Measurements from ENCODE around the gene C13orf42. TPM values are rescaled to one million over a fixed set of nuclear protein-coding genes. Genes with fewer than 3 reads are reported as not detected.
"Not testable (repeated sequence)": the region's sequence is repeated elsewhere in the genome, so short reads cannot be mapped to it uniquely, and the experiment has no call there.

The C13orf42 gene
- total and polyA plus RNA-seq, 4 donors, result 0.06 to 0.20 (median 0.12) TPM

DNA sequence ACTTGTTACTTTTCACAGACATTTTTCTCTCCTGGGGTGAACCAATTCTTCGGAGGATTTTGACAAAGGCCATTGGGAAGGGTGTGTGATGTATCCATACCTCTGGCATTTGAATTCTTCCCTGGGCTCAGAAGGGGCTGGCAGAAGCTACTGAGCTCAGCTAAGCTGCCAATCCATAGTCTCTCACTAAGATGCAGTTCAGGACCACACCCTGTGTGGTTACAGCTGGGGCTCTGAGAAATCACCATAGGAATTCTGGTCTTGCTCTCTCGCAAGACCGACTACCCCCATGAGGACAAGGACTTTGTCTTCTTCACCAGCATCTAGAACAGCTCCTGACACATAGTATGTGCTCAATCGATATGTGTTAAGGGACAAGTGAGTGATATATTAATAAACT, 6.0 kb downstream of the C13orf42 start:
- H3K4me1 ChIP-seq (ENCODE audit: control insufficient read depth, insufficient read depth, low read length), result no peaks in the 10 kb centered on the region
- H3K36me3 ChIP-seq (ENCODE audit: control insufficient read depth, insufficient read depth, low read length), result no peaks in the 10 kb centered on the region
- no peak overlapping the region for H3K4me3 ChIP-seq (ENCODE audit: low read depth, low read length)
- no peaks in the 10 kb centered on the region for H3K9me3 ChIP-seq (ENCODE audit: control insufficient read depth, insufficient read depth, low read length)
- WGBS (ENCODE audit: insufficient coverage), result no CpG with 5 or more reads among the region's 4 CpGs
- H3K27ac ChIP-seq (ENCODE audit: low read depth, low read length), result no peak overlapping the region
- H3K27me3 ChIP-seq (ENCODE audit: control insufficient read depth, insufficient read depth, low read length), result no peaks in the 10 kb centered on the region
- no peak for DNase-seq (ENCODE audit: low read depth in 4 of 6, low spot score in 6 of 6)

DNA sequence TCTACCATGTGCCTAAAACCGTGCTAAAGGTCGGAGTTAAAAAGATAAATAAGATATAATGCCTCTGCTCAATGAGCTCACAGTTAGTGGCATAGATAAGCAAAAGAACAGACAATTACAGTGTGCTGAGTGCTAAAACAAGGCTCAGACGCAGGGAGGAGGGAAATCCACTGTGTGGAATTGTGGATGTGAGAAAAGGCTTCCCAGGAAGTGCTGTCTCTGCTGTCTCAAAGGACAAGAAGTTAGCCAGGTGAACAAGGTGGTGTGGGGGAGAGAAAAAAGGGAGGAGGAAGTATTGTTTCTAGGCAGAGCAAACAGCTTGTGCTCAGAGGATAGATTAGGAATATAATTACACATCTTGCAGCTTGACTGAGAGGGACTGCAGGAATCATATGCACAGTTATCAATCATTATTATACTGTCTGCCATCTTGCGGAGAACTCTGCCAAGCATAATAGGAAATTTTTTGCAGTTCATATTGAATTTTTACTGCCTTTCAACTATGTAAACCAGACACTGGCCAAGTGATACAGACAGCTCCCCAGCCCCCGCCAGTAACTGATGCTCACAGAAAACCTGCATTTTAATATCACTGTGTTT, 9.3 kb downstream of the C13orf42 start:
- Histone ChIP-seq H3K36me3 (ENCODE audit: control insufficient read depth, insufficient read depth, low read length) (no peaks in the 10 kb centered on the region), H3K9me3 (ENCODE audit: control insufficient read depth, insufficient read depth, low read length) (no peaks in the 10 kb centered on the region), H3K27ac (ENCODE audit: low read depth, low read length) (no peak overlapping the region), H3K4me3 (ENCODE audit: low read depth, low read length) (no peak overlapping the region), H3K4me1 (ENCODE audit: control insufficient read depth, insufficient read depth, low read length) (no peaks in the 10 kb centered on the region), H3K27me3 (ENCODE audit: control insufficient read depth, insufficient read depth, low read length) (no peaks in the 10 kb centered on the region)
- DNase-seq (ENCODE audit: low read depth in 4 of 6, low spot score in 6 of 6), result peak in 2 of 6 donors; percentile 74 to 75
- 68% methylated on average over 2 of the region's 5 CpGs for WGBS (ENCODE audit: insufficient coverage)

DNA sequence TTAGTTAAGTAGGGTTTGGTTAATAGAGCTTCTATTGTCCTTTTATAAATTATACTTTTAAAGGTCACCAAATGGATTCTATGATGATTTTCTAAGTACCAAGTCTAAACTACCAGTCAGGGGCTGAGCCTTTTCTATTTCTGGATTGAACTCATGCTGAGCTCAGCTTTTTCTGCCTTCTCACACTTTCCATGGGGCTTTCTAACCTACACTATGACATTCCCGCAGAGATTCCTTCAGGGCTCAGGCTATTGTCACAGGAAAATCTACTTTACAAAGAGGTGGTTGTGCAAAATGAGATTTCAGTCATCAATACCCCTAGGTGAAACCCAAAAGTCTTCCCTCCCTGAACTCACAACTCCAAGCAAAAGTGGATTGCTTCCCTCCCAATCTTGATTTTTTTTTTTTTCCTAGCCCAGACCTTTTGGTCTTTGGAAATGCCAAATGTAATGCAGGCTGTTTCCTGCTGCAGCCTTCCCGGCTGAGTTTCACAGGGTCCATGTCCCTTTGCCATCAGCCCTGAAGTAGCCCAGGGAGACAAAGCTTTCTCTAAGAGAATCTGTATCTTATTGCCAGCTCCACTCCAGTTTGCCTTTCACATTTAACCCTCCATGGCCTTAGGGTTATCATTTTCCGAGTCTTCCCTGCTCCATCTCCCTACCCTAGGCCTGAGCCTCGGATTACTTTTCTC, 13.6 kb downstream of the C13orf42 start:
- Histone ChIP-seq H3K4me3 (ENCODE audit: low read depth, low read length) (no peak overlapping the region), H3K27ac (ENCODE audit: low read depth, low read length) (no peak overlapping the region), H3K9me3 (ENCODE audit: control insufficient read depth, insufficient read depth, low read length) (no peaks in the 10 kb centered on the region), H3K4me1 (ENCODE audit: control insufficient read depth, insufficient read depth, low read length) (no peaks in the 10 kb centered on the region), H3K36me3 (ENCODE audit: control insufficient read depth, insufficient read depth, low read length) (no peaks in the 10 kb centered on the region), H3K27me3 (ENCODE audit: control insufficient read depth, insufficient read depth, low read length) (no peaks in the 10 kb centered on the region)
- 59% methylated on average over 2 of the region's 4 CpGs for WGBS (ENCODE audit: insufficient coverage)
- no peak for DNase-seq (ENCODE audit: low read depth in 4 of 6, low spot score in 6 of 6)

DNA sequence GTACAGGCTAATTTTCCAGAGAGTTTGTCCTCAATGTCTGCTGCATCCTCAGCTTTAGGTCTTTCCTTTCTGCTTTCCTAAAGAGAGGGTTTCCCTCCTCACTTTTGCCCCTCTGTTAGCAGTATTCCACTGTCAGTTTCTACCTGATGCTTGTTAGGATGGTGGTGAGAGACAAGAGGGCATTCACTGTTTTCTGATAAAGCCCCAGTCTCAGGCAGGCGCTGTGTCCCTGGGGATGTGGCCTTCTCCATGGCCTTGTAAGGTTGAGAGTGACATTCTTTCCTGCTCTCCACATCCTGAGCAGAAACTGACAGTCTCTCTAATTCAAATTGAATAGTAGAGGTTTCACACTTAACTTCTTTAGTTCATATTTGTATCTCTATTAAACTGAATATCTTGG, 14.9 kb downstream of the C13orf42 start:
- no peak for DNase-seq (ENCODE audit: low read depth in 4 of 6, low spot score in 6 of 6)
- no peaks in the 10 kb centered on the region for H3K27me3 ChIP-seq (ENCODE audit: control insufficient read depth, insufficient read depth, low read length)
- WGBS (ENCODE audit: insufficient coverage), result no CpG with 5 or more reads among the region's 1 CpG
- no peaks in the 10 kb centered on the region for H3K9me3 ChIP-seq (ENCODE audit: control insufficient read depth, insufficient read depth, low read length)
- H3K4me1 ChIP-seq (ENCODE audit: control insufficient read depth, insufficient read depth, low read length), result no peaks in the 10 kb centered on the region
- H3K27ac ChIP-seq (ENCODE audit: low read depth, low read length), result no peak overlapping the region
- H3K36me3 ChIP-seq (ENCODE audit: control insufficient read depth, insufficient read depth, low read length), result no peaks in the 10 kb centered on the region
- no peak overlapping the region for H3K4me3 ChIP-seq (ENCODE audit: low read depth, low read length)

DNA sequence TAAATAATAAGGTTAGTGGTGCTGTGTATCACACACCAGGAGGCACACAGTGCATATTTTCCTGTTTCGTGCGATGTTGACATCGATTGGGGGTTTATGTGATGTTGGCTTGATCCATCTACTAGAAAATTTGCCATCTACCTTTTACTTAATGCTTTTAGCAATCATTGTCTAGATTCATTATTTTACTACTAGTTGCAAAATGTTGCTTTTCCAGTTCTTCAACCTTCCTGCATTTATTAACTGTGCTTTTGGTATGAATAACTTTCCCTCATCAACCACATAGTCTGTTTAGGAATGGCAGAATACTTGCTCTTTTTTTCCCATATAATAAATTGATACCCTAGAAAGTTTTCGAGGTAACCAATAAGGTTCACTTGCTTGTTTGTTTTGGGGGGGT, 17.5 kb downstream of the C13orf42 start:
- no peaks in the 10 kb centered on the region for H3K36me3 ChIP-seq (ENCODE audit: control insufficient read depth, insufficient read depth, low read length)
- WGBS (ENCODE audit: insufficient coverage), result no CpG with 5 or more reads among the region's 4 CpGs
- no peaks in the 10 kb centered on the region for H3K4me1 ChIP-seq (ENCODE audit: control insufficient read depth, insufficient read depth, low read length)

DNA sequence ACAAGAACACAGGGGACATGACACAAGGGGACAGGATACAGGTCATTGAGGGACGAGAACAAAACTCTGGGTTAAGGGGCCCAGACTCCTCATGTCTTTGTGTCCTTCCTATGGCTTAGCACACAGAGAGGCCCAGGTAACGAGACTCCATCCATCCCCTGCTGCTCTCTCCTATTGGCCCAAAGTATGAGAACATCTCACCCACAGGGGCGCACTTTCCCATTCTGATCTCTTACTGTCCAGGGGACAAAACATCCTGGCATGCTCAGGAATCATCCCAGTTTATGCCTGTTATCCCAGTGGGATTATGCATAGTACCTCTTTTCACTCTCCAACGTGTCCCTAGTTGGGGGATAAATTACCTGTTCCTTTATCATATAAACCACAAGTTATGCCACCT, 19.2 kb downstream of the C13orf42 start:
- no peak overlapping the region for H3K27ac ChIP-seq (ENCODE audit: low read depth, low read length)
- DNase-seq (ENCODE audit: low read depth in 4 of 6, low spot score in 6 of 6), result no peak
- H3K4me3 ChIP-seq (ENCODE audit: low read depth, low read length), result no peak overlapping the region
- no peaks in the 10 kb centered on the region for H3K36me3 ChIP-seq (ENCODE audit: control insufficient read depth, insufficient read depth, low read length)
- no peaks in the 10 kb centered on the region for H3K9me3 ChIP-seq (ENCODE audit: control insufficient read depth, insufficient read depth, low read length)
- H3K27me3 ChIP-seq (ENCODE audit: control insufficient read depth, insufficient read depth, low read length), result no peaks in the 10 kb centered on the region
- no peaks in the 10 kb centered on the region for H3K4me1 ChIP-seq (ENCODE audit: control insufficient read depth, insufficient read depth, low read length)
- WGBS (ENCODE audit: insufficient coverage), result 96% methylated on average over 3 of the region's 4 CpGs

More for the DNA sequence above, 17.5 kb downstream of the C13orf42 start:
- H3K27me3 ChIP-seq (ENCODE audit: control insufficient read depth, insufficient read depth, low read length), result no peaks in the 10 kb centered on the region
- H3K27ac ChIP-seq (ENCODE audit: low read depth, low read length), result no peak overlapping the region
- no peak overlapping the region for H3K4me3 ChIP-seq (ENCODE audit: low read depth, low read length)
- H3K9me3 ChIP-seq (ENCODE audit: control insufficient read depth, insufficient read depth, low read length), result no peaks in the 10 kb centered on the region
- DNase-seq (ENCODE audit: low read depth in 4 of 6, low spot score in 6 of 6), result no peak

DNA sequence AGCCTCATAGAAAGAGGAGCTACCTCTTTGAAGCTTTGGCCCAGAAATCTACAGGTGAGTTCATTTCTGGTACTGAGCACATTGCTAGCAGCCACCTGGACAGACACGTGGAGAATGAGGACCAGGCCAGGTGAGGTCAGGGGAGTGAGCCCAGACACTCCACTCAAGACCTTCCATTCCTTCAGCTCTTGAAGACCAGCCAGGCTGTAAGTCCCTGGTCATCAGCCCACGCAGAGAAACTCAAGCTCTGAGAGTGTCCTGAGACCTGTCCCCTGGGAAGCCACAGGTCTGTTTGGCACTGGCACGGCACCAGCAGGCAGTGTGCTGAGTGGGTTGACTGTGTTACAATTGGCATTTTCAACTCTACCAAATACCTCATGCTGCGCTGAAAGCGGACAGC, 27.4 kb downstream of the C13orf42 start:
- Histone ChIP-seq H3K36me3 (ENCODE audit: control insufficient read depth, insufficient read depth, low read length) (no peaks in the 10 kb centered on the region), H3K9me3 (ENCODE audit: control insufficient read depth, insufficient read depth, low read length) (no peaks in the 10 kb centered on the region), H3K4me1 (ENCODE audit: control insufficient read depth, insufficient read depth, low read length) (no peaks in the 10 kb centered on the region), H3K27me3 (ENCODE audit: control insufficient read depth, insufficient read depth, low read length) (no peaks in the 10 kb centered on the region), H3K27ac (ENCODE audit: low read depth, low read length) (no peak overlapping the region), H3K4me3 (ENCODE audit: low read depth, low read length) (no peak overlapping the region)
- no peak for DNase-seq (ENCODE audit: low read depth in 4 of 6, low spot score in 6 of 6)
- 98% methylated on average over 5 of the region's 5 CpGs for WGBS (ENCODE audit: insufficient coverage)

DNA sequence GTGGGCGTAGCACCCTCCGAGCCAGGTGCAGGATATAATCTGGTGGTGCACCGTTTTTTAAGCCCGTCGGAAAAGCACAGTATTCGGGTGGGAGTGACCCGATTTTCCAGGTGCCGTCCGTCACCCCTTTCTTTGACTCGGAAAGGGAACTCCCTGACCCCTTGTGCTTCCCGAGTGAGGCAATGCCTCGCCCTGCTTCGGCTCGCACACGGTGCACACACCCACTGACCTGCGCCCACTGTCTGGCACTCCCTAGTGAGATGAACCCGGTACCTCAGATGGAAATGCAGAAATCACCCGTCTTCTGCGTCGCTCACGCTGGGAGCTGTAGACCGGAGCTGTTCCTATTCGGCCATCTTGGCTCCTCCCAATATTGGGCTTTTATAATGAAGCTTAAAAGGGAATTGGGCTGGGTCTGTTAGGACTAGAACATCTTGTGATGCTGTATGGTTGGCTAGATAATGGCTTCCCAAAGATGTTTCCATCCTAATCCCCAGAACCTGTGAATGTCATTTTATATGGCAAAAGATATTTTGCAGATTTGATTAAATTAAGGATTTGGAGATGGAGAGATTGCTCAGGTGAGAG, 30.5 kb downstream of the C13orf42 start:
- H3K27ac ChIP-seq (ENCODE audit: low read depth, low read length); DNase-seq (ENCODE audit: low read depth in 4 of 6, low spot score in 6 of 6); H3K27me3 ChIP-seq (ENCODE audit: control insufficient read depth, insufficient read depth, low read length); H3K4me1 ChIP-seq (ENCODE audit: control insufficient read depth, insufficient read depth, low read length); H3K4me3 ChIP-seq (ENCODE audit: low read depth, low read length); H3K36me3 ChIP-seq (ENCODE audit: control insufficient read depth, insufficient read depth, low read length); H3K9me3 ChIP-seq (ENCODE audit: control insufficient read depth, insufficient read depth, low read length): not testable (repeated sequence)
- 96% methylated on average over 5 of the region's 23 CpGs for WGBS (ENCODE audit: insufficient coverage)

DNA sequence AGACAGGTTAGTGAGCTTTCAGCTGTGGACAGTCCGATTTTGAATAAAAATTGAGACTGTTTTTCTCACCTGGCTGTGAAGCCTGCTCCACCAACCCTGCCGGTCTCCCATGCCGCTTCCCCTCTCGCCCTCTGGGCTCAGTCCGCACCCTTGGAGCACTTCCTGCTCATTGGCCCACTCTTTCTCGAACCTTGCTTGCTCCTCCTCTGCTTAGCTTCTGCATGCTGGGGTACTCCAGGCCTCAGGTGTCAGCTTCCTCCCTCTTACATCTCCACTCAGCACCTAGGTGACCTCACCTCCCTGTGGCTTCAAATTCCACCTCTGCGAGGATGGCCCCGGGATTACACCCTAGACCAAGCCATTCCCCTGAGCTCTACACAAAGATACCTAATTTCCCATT, 39.6 kb downstream of the C13orf42 start:
- DNase-seq (ENCODE audit: low read depth in 4 of 6, low spot score in 6 of 6), result no peak
- Histone ChIP-seq H3K27me3 (ENCODE audit: control insufficient read depth, insufficient read depth, low read length) (no peaks in the 10 kb centered on the region), H3K9me3 (ENCODE audit: control insufficient read depth, insufficient read depth, low read length) (no peaks in the 10 kb centered on the region), H3K4me3 (ENCODE audit: low read depth, low read length) (no peak overlapping the region), H3K36me3 (ENCODE audit: control insufficient read depth, insufficient read depth, low read length) (no peaks in the 10 kb centered on the region), H3K27ac (ENCODE audit: low read depth, low read length) (no peak overlapping the region), H3K4me1 (ENCODE audit: control insufficient read depth, insufficient read depth, low read length) (peaks cover 11% of the 10 kb centered on the region)
- 84% methylated on average over 8 of the region's 8 CpGs for WGBS (ENCODE audit: insufficient coverage)

All from spinal cord (tissue), 10 donors.